Esophagus mucosa (tissue), 1 donor: Measurements from ENCODE around the gene FAM83G. TPM values are rescaled to one million over a fixed set of nuclear protein-coding genes. Genes with fewer than 3 reads are reported as not detected.
A peak's percentile ranks its signal among the peaks of the same experiment; 100 is the strongest.
"Not testable (repeated sequence)": the region's sequence is repeated elsewhere in the genome, so short reads cannot be mapped to it uniquely, and the experiment has no call there.

ENCODE experiments used
- ATAC-seq: fragments of 200-7000 bp; cut with Tn5 transposase; one replicate; pipeline ENCODE4 v1.9.1; 2020
- total RNA-seq: library from RNA; stranded (reverse); gene quantifications from one replicate; pipeline ENCODE4 v1.2.4, GENCODE V29; 2023
- donor health status: DM: yes; HTN: yes; CAD: no.

Gene FAM83G
- total RNA-seq, 1 donor from 2014 or later = 47.0 TPM

- ATAC-seq = peak; percentile 56
Observed at GRCh38 chr17:18950944-18951905, 53.3 kb downstream of the FAM83G start.

- ATAC-seq = no peak
Observed at GRCh38 chr17:18950346-18950745, 54.2 kb downstream of the FAM83G start.

- ATAC-seq = no peak
Observed at GRCh38 chr17:18949566-18949965, 55.0 kb downstream of the FAM83G start.

- no peak for ATAC-seq
Observed at GRCh38 chr17:18948476-18949006, 56.0 kb downstream of the FAM83G start.

GRCh38 chr17:18947866-18948265, 56.7 kb downstream of the FAM83G start:
- no peak for ATAC-seq

- no peak for ATAC-seq
Observed at GRCh38 chr17:18946536-18946935, 58.0 kb downstream of the FAM83G start.

- ATAC-seq = no peak
Observed at GRCh38 chr17:18944646-18945045, 59.9 kb downstream of the FAM83G start.

- no peak for ATAC-seq
Observed at GRCh38 chr17:18938692-18939023, 65.9 kb downstream of the FAM83G start.

GRCh38 chr17:18937981-18938691, 66.4 kb downstream of the FAM83G start:
- ATAC-seq = no peak

GRCh38 chr17:18933102-18934058, 71.2 kb downstream of the FAM83G start:
- peak; percentile 41 for ATAC-seq

- ATAC-seq = peak; percentile 25
Observed at GRCh38 chr17:18932360-18933055, 72.1 kb downstream of the FAM83G start.

- no peak for ATAC-seq
Observed at GRCh38 chr17:18928628-18929125, 75.9 kb downstream of the FAM83G start.

- no peak for ATAC-seq
Observed at GRCh38 chr17:18925187-18925586, 79.4 kb downstream of the FAM83G start.

GRCh38 chr17:18922596-18922995, 82.0 kb downstream of the FAM83G start:
- not testable (repeated sequence) for ATAC-seq

GRCh38 chr17:18921912-18922451, 82.6 kb downstream of the FAM83G start:
- peak; percentile 75 for ATAC-seq

GRCh38 chr17:18921485-18921884, 83.1 kb downstream of the FAM83G start:
- no peak for ATAC-seq

- ATAC-seq = no peak
Observed at GRCh38 chr17:18920911-18921441, 83.6 kb downstream of the FAM83G start.

- ATAC-seq = peak; percentile 7
Observed at GRCh38 chr17:18919963-18920362, 84.6 kb downstream of the FAM83G start.
